Testis (tissue), 3 donors: Measurements from ENCODE around the gene ATP4B. TPM values are rescaled to one million over a fixed set of nuclear protein-coding genes. Genes with fewer than 3 reads are reported as not detected.

Experiments used
- DNase-seq: peaks from one replicate; pipeline ENCODE4 v3.0.0-alpha.2; 2019
- H3K27ac ChIP-seq, 2 donors: fragments of 200-600 bp; sonication (generic); one replicate each; pipeline ENCODE4 v1.5.1; 2019
- H3K27me3 ChIP-seq: fragments of 200-600 bp; sonication (generic); one replicate; pipeline ENCODE4 v1.5.1; 2019
- H3K36me3 ChIP-seq: fragments of 200-600 bp; sonication (generic); one replicate; pipeline ENCODE4 v1.5.1; 2017; ENCODE audit warnings: low read depth; ENCODE audit errors: missing control alignments
- H3K4me1 ChIP-seq: fragments of 200-600 bp; sonication (generic); one replicate; pipeline ENCODE4 v1.5.1; 2019
- H3K4me3 ChIP-seq, 2 donors: fragments of 200-600 bp; sonication (generic); one replicate each; pipeline ENCODE4 v1.5.1; 2017 to 2019
- H3K9me3 ChIP-seq: fragments of 200-600 bp; sonication (generic); one replicate; pipeline ENCODE4 v1.5.1; 2017
- CTCF ChIP-seq, 3 experiments: fragments of 450-650 bp in 2 of 3; fragments of 200-600 bp in 1 of 3; sonication (generic) in 1 of 3; IDR thresholded peaks; one replicate each; pipeline ENCODE4 v1.5.1; 2016 to 2019; ENCODE audit warnings: antibody characterized with exemption in 3 of 3, mild to moderate bottlenecking in 2 of 3, moderate library complexity in 1 of 3
- POLR2A ChIP-seq: fragments of 450-650 bp; IDR thresholded peaks from one replicate; pipeline ENCODE4 v1.6.1; 2017; ENCODE audit warnings: antibody characterized with exemption, mild to moderate bottlenecking, moderate library complexity
- WGBS, 2 donors: methylation state at CpG; one replicate each; pipeline ENCODE4 v1.1.5; 2018; 5-methylcytosine and 5-hydroxymethylcytosine counted together
- intact Hi-C: fragments of 100-400 bp; cut with DNase I; formaldehyde crosslinking; loops from one replicate; pipeline ENCODE4 v1.15.1; 2023; ENCODE audit warnings: low total_unique reads
- polyA plus RNA-seq: library from polyadenylated mRNA; stranded (reverse); fragments of 350-450 nt; fragmentation: Illumina TruSeq; extraction: RNeasy Lipid Tissue Mini Kit (QIAGEN cat#74804); gene quantifications from one replicate; pipeline ENCODE4 v1.2.3, GENCODE V29; 2014; ENCODE audit warnings: low read depth, low replicate concordance; ENCODE audit not compliant: insufficient read depth
- total RNA-seq, 2 donors: library from RNA; depleted of rRNA; stranded (reverse); fragments of >200 nt; gene quantifications; one replicate each; pipeline ENCODE4 v1.2.3, GENCODE V29; 2016

The ATP4B gene
- total and polyA plus RNA-seq, 3 donors from 2014 or later = not detected

GRCh38 chr13:113661509-113661908, 3.5 kb upstream of the ATP4B start:
- Histone ChIP-seq H3K4me3 (no peak overlapping the region), H3K27ac (no peak overlapping the region), H3K27me3 (no peaks in the 10 kb centered on the region), H3K36me3 (no peaks in the 10 kb centered on the region), H3K4me1 (no peaks in the 10 kb centered on the region), H3K9me3 (no peaks in the 10 kb centered on the region)
- WGBS, 2 donors = 84 to 92% methylated on average over 2 of the region's 2 CpGs
- TF ChIP-seq POLR2A = no peak
- no peak for TF ChIP-seq CTCF (IDR thresholded peaks at IDR 0.05)
- intact Hi-C loops = no loop called here
- no peak for DNase-seq

DNA sequence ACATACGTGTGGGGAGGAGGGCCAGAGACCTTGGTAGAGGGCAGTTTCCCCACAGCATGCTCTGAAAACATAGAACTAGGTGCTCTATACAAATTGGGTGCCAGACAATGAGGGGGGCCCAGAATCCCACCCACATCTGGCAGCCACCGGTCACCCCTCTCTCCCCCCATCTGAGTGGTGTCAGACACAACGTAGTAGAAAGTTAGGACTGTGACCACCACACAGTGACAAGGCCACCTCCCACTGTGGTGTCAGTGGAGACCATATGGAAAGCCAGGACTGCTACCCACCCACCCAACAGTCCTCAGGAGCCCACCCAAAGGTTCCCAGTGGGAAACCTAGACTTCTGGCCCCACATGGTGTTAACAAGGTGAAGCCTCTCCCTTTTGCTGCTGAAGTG, 2.1 kb upstream of the ATP4B start:
- DNase-seq = no peak
- Histone ChIP-seq H3K4me3 (no peak overlapping the region), H3K9me3 (no peaks in the 10 kb centered on the region), H3K27me3 (no peaks in the 10 kb centered on the region), H3K4me1 (no peaks in the 10 kb centered on the region), H3K36me3 (no peaks in the 10 kb centered on the region), H3K27ac (no peak overlapping the region)
- TF ChIP-seq CTCF (IDR thresholded peaks at IDR 0.05) (no peak), POLR2A (no peak)
- WGBS, 2 donors = 75 to 81% methylated on average over 2 to 3 of the region's 3 CpGs
- intact Hi-C loops = no loop called here

- H3K36me3 ChIP-seq = no peaks in the 10 kb centered on the region
- H3K4me3 ChIP-seq = no peak overlapping the region
- DNase-seq = no peak
- intact Hi-C loops = no loop called here
- TF ChIP-seq POLR2A = no peak
- no peak for TF ChIP-seq CTCF (IDR thresholded peaks at IDR 0.05)
- no peaks in the 10 kb centered on the region for H3K27me3 ChIP-seq
- no peaks in the 10 kb centered on the region for H3K4me1 ChIP-seq
- no peak overlapping the region for H3K27ac ChIP-seq
- 92 to 96% methylated on average over 8 of the region's 8 CpGs for WGBS, 2 donors
- no peaks in the 10 kb centered on the region for H3K9me3 ChIP-seq
These were observed 1.3 kb upstream of the ATP4B start for GRCh38 chr13:113659337-113659736.

GRCh38 chr13:113658836-113659235, 838 bp upstream of the ATP4B start:
- H3K36me3 ChIP-seq = no peaks in the 10 kb centered on the region
- 82 to 100% methylated on average over 1 to 13 of the region's 14 CpGs for WGBS, 2 donors
- no peaks in the 10 kb centered on the region for H3K9me3 ChIP-seq
- H3K4me3 ChIP-seq = no peak overlapping the region
- H3K4me1 ChIP-seq = no peaks in the 10 kb centered on the region
- DNase-seq = no peak
- no peaks in the 10 kb centered on the region for H3K27me3 ChIP-seq
- no peak overlapping the region for H3K27ac ChIP-seq
- no peak for TF ChIP-seq CTCF (IDR thresholded peaks at IDR 0.05)
- no peak for TF ChIP-seq POLR2A
- intact Hi-C loops = no loop called here

DNA sequence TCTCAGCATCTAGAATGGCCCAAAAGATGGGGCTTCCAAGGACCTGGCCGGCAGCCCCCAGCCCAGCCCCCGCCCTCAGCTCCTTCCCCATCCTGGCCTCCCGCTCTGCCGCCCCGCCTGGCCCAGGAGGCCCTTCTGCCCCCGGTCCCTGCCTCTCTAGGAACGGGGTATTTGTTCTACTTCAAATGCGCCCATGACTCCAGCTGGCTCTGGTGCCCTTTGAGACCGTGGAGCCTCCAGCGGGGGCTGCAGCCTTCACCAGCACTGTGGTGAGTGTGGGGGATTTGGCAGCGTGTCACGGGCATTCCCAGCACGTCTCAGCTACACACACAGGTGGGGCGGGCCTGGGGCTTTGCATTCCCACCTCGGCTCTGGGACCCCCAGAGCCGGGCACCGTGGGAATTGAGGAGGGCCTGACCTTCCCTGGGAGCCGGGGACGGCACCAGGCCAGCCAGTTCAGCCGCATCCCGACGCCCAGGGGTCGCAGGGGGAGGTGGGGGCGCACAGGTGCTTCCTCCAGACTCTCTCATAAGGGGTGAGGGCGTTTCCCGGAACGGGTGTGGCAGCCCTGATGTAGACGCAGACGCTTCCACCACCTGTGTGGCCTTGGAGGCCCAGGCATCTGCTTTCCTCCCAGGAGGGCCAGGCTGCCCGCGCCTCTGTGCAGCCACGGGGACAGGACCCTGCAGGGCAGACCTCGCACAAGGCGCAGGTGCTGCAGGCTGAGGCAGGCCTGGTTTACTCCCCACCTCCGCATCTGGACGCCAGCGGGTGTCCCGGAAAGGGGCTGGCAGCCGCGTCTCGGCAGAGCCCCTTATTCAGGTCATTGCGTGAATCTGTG, 947 bp downstream of the ATP4B start:
- intact Hi-C loops = no loop called here
- no peak for DNase-seq
- TF ChIP-seq POLR2A (no peak), CTCF (IDR thresholded peaks at IDR 0.05) (no peak)

More for the DNA sequence above, 947 bp downstream of the ATP4B start:
- 80 to 86% methylated on average over 21 to 42 of the region's 42 CpGs for WGBS, 2 donors
- H3K9me3 ChIP-seq = no peaks in the 10 kb centered on the region
- H3K27me3 ChIP-seq = no peaks in the 10 kb centered on the region
- no peak overlapping the region for H3K27ac ChIP-seq
- no peak overlapping the region for H3K4me3 ChIP-seq
- H3K36me3 ChIP-seq = no peaks in the 10 kb centered on the region
- H3K4me1 ChIP-seq = no peaks in the 10 kb centered on the region
